Smooth muscle cell (in vitro differentiated cells): Measurements from ENCODE around the gene ZNF346. TPM values are rescaled to one million over a fixed set of nuclear protein-coding genes. Genes with fewer than 3 reads are reported as not detected.
"Not testable (repeated sequence)": the region's sequence is repeated elsewhere in the genome, so short reads cannot be mapped to it uniquely, and the experiment has no call there.

Source experiments
- DNase-seq: peaks from one replicate; lab custom pipeline; 2025; ENCODE audit not compliant: unreplicated experiment; lab: John Stamatoyannopoulos, UW
- H2AFZ ChIP-seq: fragments of 200-600 bp; sonication (generic); 2 replicates; pipeline ENCODE4 v1.6.0; 2016; ENCODE audit warnings: antibody characterized with exemption, low read depth, mild to moderate bottlenecking
- H3F3A ChIP-seq: fragments of 200-600 bp; sonication (generic); 2 replicates; pipeline ENCODE4 v1.6.0; 2017; ENCODE audit warnings: antibody characterized with exemption, low read depth
- H3K27ac ChIP-seq: fragments of 200-600 bp; sonication (generic); 2 replicates; pipeline ENCODE4 v1.5.1; 2016; ENCODE audit warnings: low read depth, mild to moderate bottlenecking
- H3K27me3 ChIP-seq: fragments of 200-600 bp; sonication (generic); 2 replicates; pipeline ENCODE4 v1.6.1; 2016; ENCODE audit warnings: low read depth, mild to moderate bottlenecking
- H3K36me3 ChIP-seq: fragments of 200-600 bp; sonication (generic); 2 replicates; pipeline ENCODE4 v1.5.1; 2016; ENCODE audit warnings: low read depth
- H3K4me1 ChIP-seq: fragments of 200-600 bp; sonication (generic); 2 replicates; pipeline ENCODE4 v1.5.1; 2016; ENCODE audit warnings: low read depth
- H3K4me2 ChIP-seq: fragments of 200-600 bp; sonication (generic); 2 replicates; pipeline ENCODE4 v1.6.0; 2016; ENCODE audit warnings: mild to moderate bottlenecking
- H3K4me3 ChIP-seq: fragments of 200-600 bp; sonication (generic); 2 replicates; pipeline ENCODE4 v1.5.1; 2016; ENCODE audit warnings: mild to moderate bottlenecking
- H3K79me2 ChIP-seq: fragments of 200-600 bp; sonication (generic); 2 replicates; pipeline ENCODE4 v1.6.0; 2016; ENCODE audit warnings: low read depth, mild to moderate bottlenecking
- H3K9ac ChIP-seq: fragments of 200-600 bp; sonication (generic); 2 replicates; pipeline ENCODE4 v1.6.0; 2016; ENCODE audit warnings: low read depth
- H3K9me3 ChIP-seq: fragments of 200-600 bp; sonication (generic); replicated peaks from 2 replicates; pipeline ENCODE4 v1.5.1; 2016; ENCODE audit warnings: low read depth
- H4K20me1 ChIP-seq: fragments of 200-600 bp; sonication (generic); 2 replicates; pipeline ENCODE4 v1.6.0; 2016; ENCODE audit warnings: low read depth
- CTCF ChIP-seq: fragments of 200-600 bp; sonication (generic); IDR thresholded peaks from 2 replicates; pipeline ENCODE4 v1.5.1; 2017; ENCODE audit warnings: borderline replicate concordance, mild to moderate bottlenecking, antibody characterized with exemption; ENCODE audit not compliant: insufficient read depth, poor library complexity, severe bottlenecking
- WGBS: methylation state at CpG from one replicate; pipeline ENCODE4 v1.1.7; 2016; ENCODE audit warnings: low lambda C conversion rate; 5-methylcytosine and 5-hydroxymethylcytosine counted together
- polyA plus RNA-seq: library from polyadenylated mRNA; unstranded; fragments of >200 nt; fragmentation: Nextera tagmentation; extraction: Ambion mirVana; gene quantifications from 2 replicates; pipeline ENCODE4 v1.2.1, GENCODE V29; 2016
- total RNA-seq: library from RNA; depleted of rRNA; stranded (reverse); fragments of >200 nt; gene quantifications from 2 replicates; pipeline ENCODE4 v1.2.3, GENCODE V29; 2014

The ZNF346 gene, protein sequence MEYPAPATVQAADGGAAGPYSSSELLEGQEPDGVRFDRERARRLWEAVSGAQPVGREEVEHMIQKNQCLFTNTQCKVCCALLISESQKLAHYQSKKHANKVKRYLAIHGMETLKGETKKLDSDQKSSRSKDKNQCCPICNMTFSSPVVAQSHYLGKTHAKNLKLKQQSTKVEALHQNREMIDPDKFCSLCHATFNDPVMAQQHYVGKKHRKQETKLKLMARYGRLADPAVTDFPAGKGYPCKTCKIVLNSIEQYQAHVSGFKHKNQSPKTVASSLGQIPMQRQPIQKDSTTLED
- total RNA-seq: 6.9 and 7.2 TPM in 2 replicates
- polyA plus RNA-seq: 10.8 and 14.8 TPM in 2 replicates

GRCh38 chr5:177022386-177023302, at the start of gene ZNF346:
TSS of gene ZNF346 (plus strand) at chr5:177022696. CDS start at chr5:177022739, 43 bp downstream.
- Histone ChIP-seq H2AFZ (peak within 1 kb of the TSS; percentile 99), H3K36me3 (no peaks in the 10 kb centered on the region), H3K4me1 (peaks cover 13% of the 10 kb centered on the region), H3K9ac (peak within 1 kb of the TSS; percentile 86), H3K27ac (no peak within 1 kb of the TSS), H3K9me3 (no peaks in the 10 kb centered on the region), H3K4me2 (peak within 1 kb of the TSS; percentile 86), H3F3A (no peaks in the 10 kb centered on the region), H3K4me3 (peak within 1 kb of the TSS; percentile 70), H3K79me2 (peaks cover 23% of the 10 kb centered on the region), H4K20me1 (peaks cover 9% of the 10 kb centered on the region), H3K27me3 (no peaks in the 10 kb centered on the region)
- peak; percentile 50 for TF ChIP-seq CTCF
- WGBS: 1% methylated on average over 72 of the region's 77 CpGs
- peak; percentile 61 for DNase-seq

GRCh38 chr5:176979669-176980068, 42.8 kb upstream of the ZNF346 start:
- 80% methylated on average over 3 of the region's 3 CpGs for WGBS
- Histone ChIP-seq H3K79me2 (peaks cover 32% of the 10 kb centered on the region), H4K20me1 (peaks cover 78% of the 10 kb centered on the region), H3K4me2 (no peak overlapping the region), H3K27me3 (no peaks in the 10 kb centered on the region), H3K9me3 (no peaks in the 10 kb centered on the region), H3K4me3 (no peak overlapping the region), H3K4me1 (no peaks in the 10 kb centered on the region), H3F3A (no peaks in the 10 kb centered on the region), H3K36me3 (peaks cover 6% of the 10 kb centered on the region), H3K9ac (no peak overlapping the region), H2AFZ (no peak overlapping the region), H3K27ac (no peak overlapping the region)
- no peak for DNase-seq
- TF ChIP-seq CTCF: no peak

DNA sequence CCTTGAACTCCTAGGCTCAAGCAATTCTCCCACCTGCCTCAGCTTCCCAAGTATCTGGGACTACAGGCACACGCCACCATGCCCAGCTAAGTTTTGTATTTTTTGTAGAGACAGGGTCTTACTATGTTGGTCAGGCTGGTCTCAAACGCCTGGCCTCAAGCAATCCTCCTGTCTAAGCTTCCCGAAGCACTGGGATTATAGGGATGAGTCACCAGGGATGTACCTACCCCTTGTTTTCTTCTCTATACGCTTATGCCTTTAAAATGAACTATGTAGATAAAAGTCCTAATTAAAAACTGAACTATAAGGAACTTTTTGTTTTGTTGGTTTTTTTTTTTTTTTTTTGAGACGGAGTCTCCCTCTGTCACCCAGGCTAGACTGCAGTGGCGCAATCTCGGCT, 41.7 kb upstream of the ZNF346 start:
- WGBS: 66% methylated on average over 7 of the region's 7 CpGs

DNA sequence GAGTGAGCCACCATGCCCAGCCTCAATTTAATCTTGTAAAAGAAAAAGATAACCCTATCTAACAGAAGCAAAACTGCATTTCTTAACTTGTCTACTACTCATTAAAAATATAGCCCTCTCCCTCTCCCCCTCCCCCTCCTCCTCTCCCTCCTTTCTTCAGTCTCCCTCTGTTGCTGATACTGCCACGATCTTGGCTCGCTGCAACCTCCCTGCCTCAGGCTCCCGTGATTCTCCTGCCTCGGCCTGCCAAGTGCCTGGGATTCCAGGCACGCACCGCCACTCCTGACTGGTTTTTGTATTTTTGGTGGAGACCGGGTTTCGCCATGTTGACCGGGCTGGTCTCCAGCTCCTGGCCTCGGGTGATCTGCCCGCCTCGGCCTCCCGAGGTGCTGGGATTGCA, 39.4 kb upstream of the ZNF346 start:
- not testable (repeated sequence) for H3K9ac ChIP-seq, H3K36me3 ChIP-seq, H3K27me3 ChIP-seq, H3K9me3 ChIP-seq, H3F3A ChIP-seq, H3K4me3 ChIP-seq, H3K4me2 ChIP-seq, H3K27ac ChIP-seq, H2AFZ ChIP-seq, H3K4me1 ChIP-seq, DNase-seq
- whole genome bisulfite sequencing: 89% methylated on average over 13 of the region's 13 CpGs
- peaks cover 60% of the 10 kb centered on the region for H3K79me2 ChIP-seq
- peaks cover 78% of the 10 kb centered on the region for H4K20me1 ChIP-seq

More for the DNA sequence above, 41.7 kb upstream of the ZNF346 start:
- Histone ChIP-seq H3K27ac (no peak overlapping the region), H2AFZ (no peak overlapping the region), H3K9me3 (no peaks in the 10 kb centered on the region), H3K4me3 (no peak overlapping the region), H3K4me1 (no peaks in the 10 kb centered on the region), H3K9ac (no peak overlapping the region), H3F3A (no peaks in the 10 kb centered on the region), H3K79me2 (peaks cover 42% of the 10 kb centered on the region), H3K36me3 (peaks cover 6% of the 10 kb centered on the region), H3K27me3 (no peaks in the 10 kb centered on the region), H4K20me1 (peaks cover 76% of the 10 kb centered on the region), H3K4me2 (no peak overlapping the region)
- TF ChIP-seq CTCF: no peak
- no peak for DNase-seq

- H2AFZ ChIP-seq, H3K36me3 ChIP-seq, H3K4me2 ChIP-seq, H3K27ac ChIP-seq, H3K9ac ChIP-seq, H3K4me3 ChIP-seq, H3K27me3 ChIP-seq, H3K4me1 ChIP-seq, H3F3A ChIP-seq, H3K9me3 ChIP-seq, DNase-seq: not testable (repeated sequence)
- 97% methylated on average over 18 of the region's 21 CpGs for WGBS
- peaks cover 81% of the 10 kb centered on the region for H4K20me1 ChIP-seq
- peaks cover 60% of the 10 kb centered on the region for H3K79me2 ChIP-seq
Observed at GRCh38 chr5:176983593-176983992, 38.9 kb upstream of the ZNF346 start.

- not testable (repeated sequence) for H3F3A ChIP-seq, H3K27me3 ChIP-seq, H2AFZ ChIP-seq, H3K4me1 ChIP-seq, H3K9ac ChIP-seq, H3K27ac ChIP-seq, H3K4me3 ChIP-seq, DNase-seq, H3K36me3 ChIP-seq, H3K4me2 ChIP-seq, H3K9me3 ChIP-seq
- H4K20me1 ChIP-seq: peaks cover 81% of the 10 kb centered on the region
- H3K79me2 ChIP-seq: peaks cover 62% of the 10 kb centered on the region
- WGBS: 98% methylated on average over 26 of the region's 28 CpGs
Observed at GRCh38 chr5:176984176-176984575, 38.3 kb upstream of the ZNF346 start.
